Left cardiac atrium (tissue), 2 donors: ENCODE data around the gene LRRC41. TPM values are rescaled to one million over a fixed set of nuclear protein-coding genes. Genes with fewer than 3 reads are reported as not detected.

Source experiments
- total RNA-seq, 2 donors: library from RNA; stranded (reverse); fragmentation: NEBNext Ultra II Directional; extraction: Animal tissue kit (Norgen Biotek cat#: 25700); gene quantifications; one replicate each; pipeline ENCODE4 v1.2.1, GENCODE V29; 2021
- donor health status: DM: no; HTN: yes; CAD: no; lungs with severe emphysema.
- donor health status: DM: yes; HTN: yes; CAD: no.

The LRRC41 gene
- total RNA-seq, 2 donors from 2014 or later = 34.5 to 46.4 TPM

Other genes with a start within 250 kb of the LRRC41 start
- 10 to 100 TPM; 34.9 to 50.9 TPM for gene PIK3R3, start 171.0 kb downstream of the LRRC41 start, total RNA-seq
- 1 to 10 TPM; 1.6 to 1.8 TPM for gene TSPAN1, start 128.5 kb downstream of the LRRC41 start, total RNA-seq
- not detected for gene P3R3URF, start 127.1 kb downstream of the LRRC41 start, total RNA-seq
- gene POMGNT1, start 105.2 kb downstream of the LRRC41 start, total RNA-seq = 100 to 1,000 TPM in 1 of 2 donors, 10 to 100 TPM in 1; 82.8 to 106 TPM
- gene LURAP1, start 100.3 kb downstream of the LRRC41 start, total RNA-seq = 1 to 10 TPM; 4.4 to 4.5 TPM
- under 1 TPM; 0.71 to 0.77 TPM for gene RAD54L, start 55.9 kb downstream of the LRRC41 start, total RNA-seq
- 100 to 1,000 TPM; 770 to 822 TPM for gene UQCRH, start 82 bp upstream of the LRRC41 start, total RNA-seq
- 10 to 100 TPM; 13.4 to 17.4 TPM for gene NSUN4, start 37.2 kb upstream of the LRRC41 start, total RNA-seq
- 10 to 100 TPM in 1 of 2 donors, 1 to 10 TPM in 1; 6.3 to 10.5 TPM for gene FAAH, start 90.7 kb upstream of the LRRC41 start, total RNA-seq
- gene DMBX1, start 186.2 kb upstream of the LRRC41 start, total RNA-seq = not detected
- not detected for gene KNCN, start 248.0 kb upstream of the LRRC41 start, total RNA-seq